GM12875 (cell line): Measurements from ENCODE around the gene MRTFA.
A peak's percentile ranks its signal among the peaks of the same experiment; 100 is the strongest.

ENCODE experiments used
- H3K4me3 ChIP-seq: one replicate; pipeline ENCODE4 v1.5.1; 2011; ENCODE audit warnings: low read depth, low read length, control low read depth
- CTCF ChIP-seq: IDR thresholded peaks from 2 replicates; pipeline ENCODE4 v1.5.1; 2011; ENCODE audit warnings: low read depth, mild to moderate bottlenecking, control low read depth, inconsistent platforms, low read length, moderate library complexity, borderline replicate concordance; ENCODE audit not compliant: insufficient read depth

MRTFA gene

DNA sequence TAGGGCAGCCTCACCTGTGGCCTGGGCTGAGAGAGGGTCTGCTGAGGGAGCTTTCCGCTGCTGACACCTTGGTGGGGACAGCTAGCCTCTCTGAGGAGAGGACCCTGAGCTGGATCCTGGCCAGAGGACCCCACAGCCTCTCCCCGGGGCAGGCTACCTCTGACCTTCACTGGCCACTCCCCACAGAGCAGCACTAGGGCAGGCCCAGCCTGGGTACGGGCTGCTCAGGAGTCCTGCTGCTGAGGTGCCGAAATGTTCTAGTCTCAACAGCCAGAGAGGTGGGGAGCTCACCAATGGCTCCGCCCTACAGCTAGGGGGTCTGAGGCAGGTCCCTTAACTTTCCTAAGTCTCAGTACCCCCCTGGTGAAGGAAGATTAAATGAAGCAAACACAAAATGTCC lies 218.6 kb downstream of the MRTFA start:
- no peak overlapping the region for H3K4me3 ChIP-seq
- no peak for TF ChIP-seq CTCF

DNA sequence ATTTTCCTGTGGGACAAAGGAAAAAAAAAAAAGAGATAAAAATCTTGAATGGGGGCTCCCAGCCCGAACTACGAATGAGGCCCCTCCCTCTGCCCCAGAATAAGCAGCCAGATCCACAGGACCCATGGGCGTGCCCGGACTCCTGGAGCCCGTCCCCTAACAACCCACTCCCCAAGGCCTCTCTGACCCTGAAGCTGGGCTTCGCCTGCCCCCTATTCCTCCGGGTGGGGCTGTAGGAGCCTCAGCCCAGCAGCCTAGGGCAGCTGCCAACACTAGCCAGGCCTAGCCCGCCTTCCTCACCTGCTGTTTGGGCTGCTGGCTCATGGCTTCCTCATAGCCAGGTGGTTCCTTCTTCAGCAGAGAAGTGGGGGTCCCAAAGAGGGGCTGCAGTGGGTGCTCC lies 219.5 kb downstream of the MRTFA start:
- no peak overlapping the region for H3K4me3 ChIP-seq
- no peak for TF ChIP-seq CTCF

DNA sequence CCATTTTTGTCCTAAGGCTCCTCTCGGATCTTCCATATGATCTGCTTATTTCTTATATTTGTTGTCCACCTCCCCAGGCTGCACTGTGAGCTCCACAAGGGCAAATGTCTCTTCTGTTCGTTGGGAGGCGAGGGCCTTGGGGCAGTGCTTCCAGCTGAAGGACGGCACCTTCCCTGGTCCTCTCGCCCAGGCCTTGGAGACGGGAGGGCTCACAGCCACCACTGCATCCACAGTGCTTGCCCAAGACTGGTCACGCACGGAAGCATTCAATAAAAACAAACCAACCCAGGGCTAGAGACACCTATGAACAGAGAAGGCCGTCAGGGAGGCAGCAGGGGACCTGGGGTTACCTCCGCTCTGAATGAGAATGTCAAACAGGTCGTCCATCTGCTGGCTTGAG lies 219.9 kb downstream of the MRTFA start:
- no peak for TF ChIP-seq CTCF
- H3K4me3 ChIP-seq, result no peak overlapping the region

DNA sequence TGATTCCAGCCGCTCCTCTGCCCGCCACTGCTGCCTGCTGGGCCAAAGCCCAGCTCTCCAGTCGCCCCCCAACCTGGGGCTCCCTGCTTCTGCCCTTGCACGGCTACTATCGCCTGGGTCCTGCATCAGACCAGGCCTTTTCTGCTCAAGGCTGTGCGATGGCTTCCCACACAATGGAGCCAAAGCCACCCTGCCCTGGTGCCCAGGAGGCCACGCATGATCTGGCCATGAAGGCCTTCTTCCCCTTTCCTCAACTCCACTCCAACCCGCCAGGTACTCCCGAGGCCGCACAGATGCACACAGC lies 220.3 kb downstream of the MRTFA start:
- TF ChIP-seq CTCF, result no peak
- H3K4me3 ChIP-seq, result no peak overlapping the region

DNA sequence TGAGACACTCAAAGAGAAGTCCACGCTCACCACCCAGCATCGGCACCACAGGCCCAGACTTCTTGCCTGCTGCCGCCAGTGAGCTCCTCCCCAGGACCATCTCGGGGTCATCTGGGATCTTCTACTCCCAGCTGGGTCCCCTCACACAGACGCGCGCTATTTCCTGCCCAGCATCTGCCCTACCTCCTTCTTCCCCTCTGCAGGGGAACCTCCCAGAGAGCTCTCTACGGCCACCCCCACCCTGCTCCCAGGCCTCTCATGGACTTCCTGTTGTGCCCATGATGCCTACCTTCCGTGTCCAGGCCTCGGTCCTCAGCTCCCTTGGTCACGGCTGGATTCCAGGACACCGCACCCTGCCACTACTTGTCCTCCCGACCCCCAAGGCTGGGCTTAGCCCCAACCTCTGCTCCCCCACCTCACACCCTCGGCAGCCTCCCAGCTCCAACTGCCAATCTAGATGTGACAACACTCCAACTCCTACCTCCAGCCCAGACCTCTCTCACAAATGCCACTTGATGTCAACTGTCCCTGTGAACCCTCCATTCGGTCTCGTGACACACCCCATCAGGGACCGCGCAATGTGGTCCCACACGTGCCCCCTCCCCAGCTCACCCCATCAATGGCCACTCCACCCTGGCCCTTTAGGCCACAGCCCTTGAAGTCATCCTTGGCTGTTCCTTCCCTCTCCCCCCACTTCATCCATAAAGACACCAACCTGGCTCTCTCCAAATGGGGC lies 220.8 kb downstream of the MRTFA start:
- no peak for TF ChIP-seq CTCF
- H3K4me3 ChIP-seq, result peak overlapping the region; percentile 16

DNA sequence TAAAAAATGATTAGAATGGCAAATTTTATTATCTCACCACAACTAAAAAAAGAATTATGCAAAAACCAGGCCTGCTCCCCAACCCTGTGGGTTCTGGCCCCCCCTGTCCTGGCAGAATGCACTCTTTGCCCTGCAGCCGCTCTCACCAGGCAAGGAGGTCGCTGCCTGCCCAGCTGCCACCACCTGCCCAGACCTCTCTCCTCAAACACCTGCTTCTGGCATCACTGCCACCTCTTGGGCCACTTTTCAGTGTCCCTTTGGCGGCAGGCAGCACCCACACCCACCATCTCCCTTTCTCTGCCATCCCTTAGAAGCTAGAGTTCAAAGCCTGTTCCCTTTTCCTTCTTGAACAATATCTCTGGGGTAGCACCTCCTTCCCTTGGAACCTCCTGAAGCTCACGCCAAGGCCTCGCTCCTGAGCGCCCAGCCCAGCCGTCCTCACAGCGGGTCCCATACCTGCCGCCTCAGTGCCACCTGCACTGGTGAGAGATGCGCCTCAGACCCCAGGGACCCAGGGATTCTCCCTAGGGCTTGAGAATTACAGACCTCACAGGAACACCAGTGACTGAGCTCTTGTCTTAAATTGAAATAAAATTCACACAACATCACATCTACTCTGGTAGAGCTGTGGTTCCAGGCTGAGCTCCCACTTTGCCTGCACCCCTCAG lies 221.5 kb downstream of the MRTFA start:
- H3K4me3 ChIP-seq, result peak overlapping the region; percentile 16
- no peak for TF ChIP-seq CTCF

DNA sequence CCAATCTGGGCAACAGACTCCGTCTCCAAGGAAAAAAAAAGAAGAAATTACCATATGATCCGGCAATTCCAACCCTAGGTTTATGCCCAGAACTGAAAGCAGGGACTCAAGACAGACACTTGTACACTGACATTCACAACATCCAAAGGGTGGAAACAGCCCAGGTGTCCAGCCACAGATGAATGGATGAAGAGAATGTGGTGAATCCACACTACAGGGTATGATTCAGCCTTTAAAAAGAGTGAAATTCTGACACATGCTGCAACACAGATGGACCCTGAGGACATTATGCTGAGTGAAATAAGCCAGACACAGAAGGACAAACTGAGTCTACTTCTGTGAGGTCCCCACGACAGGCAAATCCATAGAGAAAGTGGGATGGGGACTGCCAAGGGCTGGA lies 222.2 kb downstream of the MRTFA start:
- TF ChIP-seq CTCF, result no peak
- no peak overlapping the region for H3K4me3 ChIP-seq
